Upper lobe of left lung (tissue), 6 donors: ENCODE results near the gene MAB21L4. TPM values are rescaled to one million over a fixed set of nuclear protein-coding genes. Genes with fewer than 3 reads are reported as not detected.

Experiments used
- ATAC-seq, 2 donors: fragments of 200-7000 bp; cut with Tn5 transposase; one replicate each; pipeline ENCODE4 v1.9.1; 2022; ENCODE audit warnings: mild to moderate bottlenecking in 2 of 2, moderate library complexity in 2 of 2; ENCODE audit not compliant: low FRiP score in 2 of 2
- DNase-seq, 2 donors: peaks; one replicate each; pipeline ENCODE4 v3.0.0-alpha.2; 2019 to 2020
- H3K27ac ChIP-seq, 4 donors: fragments of 200-600 bp; sonication (generic); one replicate each; pipeline ENCODE4 v1.5.1; 2016 to 2019
- H3K27me3 ChIP-seq, 4 donors: fragments of 200-600 bp; sonication (generic); one replicate each; pipeline ENCODE4 v1.5.1; 2017 to 2019
- H3K36me3 ChIP-seq, 4 donors: fragments of 200-600 bp; sonication (generic); one replicate each; pipeline ENCODE4 v1.5.1; 2016 to 2019
- H3K4me1 ChIP-seq, 4 donors: fragments of 200-600 bp; sonication (generic); one replicate each; pipeline ENCODE4 v1.5.1; 2018 to 2019
- H3K4me3 ChIP-seq, 4 donors: fragments of 200-600 bp; sonication (generic); one replicate each; pipeline ENCODE4 v1.5.1; 2017 to 2019; ENCODE audit warnings: mild to moderate bottlenecking in 2 of 4, moderate library complexity in 1 of 4
- H3K9me3 ChIP-seq, 4 donors: fragments of 200-600 bp; sonication (generic); one replicate each; pipeline ENCODE4 v1.5.1; 2018 to 2019
- CTCF ChIP-seq, 6 experiments: fragments of 450-650 bp in 4 of 6; fragments of 200-600 bp in 2 of 6; sonication (generic) in 2 of 6; IDR thresholded peaks; one replicate each; pipeline ENCODE4 v1.5.1; 2016 to 2019; ENCODE audit warnings: antibody characterized with exemption in 6 of 6
- EP300 ChIP-seq, 4 donors: sonication (generic); formaldehyde crosslinking; IDR thresholded peaks; one replicate each; pipeline ENCODE4 v1.5.1; 2017; ENCODE audit warnings: antibody characterized with exemption in 4 of 4, control low read depth in 2 of 4
- POLR2A ChIP-seq, 4 donors: fragments of 450-650 bp; IDR thresholded peaks; one replicate each; pipeline ENCODE4 v1.5.1; 2016 to 2017; ENCODE audit warnings: antibody characterized with exemption in 4 of 4, mild to moderate bottlenecking in 2 of 4
- POLR2AphosphoS5 ChIP-seq, 2 donors: sonication (generic); formaldehyde crosslinking; IDR thresholded peaks; one replicate each; pipeline ENCODE4 v1.5.1; 2017; ENCODE audit warnings: antibody characterized with exemption in 2 of 2
- WGBS, 2 donors: methylation state at CpG; one replicate each; pipeline ENCODE4 v1.1.5; 2017 to 2018; 5-methylcytosine and 5-hydroxymethylcytosine counted together
- total RNA-seq, 6 donors: library from RNA; depleted of rRNA in 4 of 6; stranded (reverse); fragments of >200 nt in 4 of 6; gene quantifications; one replicate each; pipeline versions ENCODE4 v1.1.0 to v1.2.1, GENCODE V29; 2016 to 2021
- donor health status: DM: no; HTN: no; CAD: no; lungs with moderate emphysema.
- donor health status: DM: no; HTN: yes; CAD: no; lungs with severe emphysema.

The MAB21L4 gene
- total RNA-seq, 6 donors from 2014 or later, result 11.5 to 117 (median 29.0) TPM

- Histone ChIP-seq H3K27me3 (no peaks in the 10 kb centered on the region), H3K4me3 (no peak overlapping the region), H3K4me1 (peaks cover 18 to 24% (median 21%) of the 10 kb centered on the region in 4 donors), H3K36me3 (no peaks in the 10 kb centered on the region), H3K9me3 (no peaks in the 10 kb centered on the region), H3K27ac (peak overlapping the region in 3 of 4 donors; percentile 73 to 77 (median 76))
- peak in 1 of 2 donors; percentile 12 for ATAC-seq
- TF ChIP-seq POLR2AphosphoS5 (IDR thresholded peaks at IDR 0.05) (no peak), EP300 (IDR thresholded peaks at IDR 0.05) (no peak), CTCF (IDR thresholded peaks at IDR 0.05) (no peak), POLR2A (IDR thresholded peaks at IDR 0.05) (no peak)
- peak in 1 of 2 donors; percentile 84 for DNase-seq
- 80 to 86% methylated on average over 8 to 22 of the region's 23 CpGs for WGBS, 2 donors
These were observed 1.1 kb upstream of the MAB21L4 start for GRCh38 chr2:240896871-240897692.

- H3K27ac ChIP-seq, result peak overlapping the region; percentile 62 to 77 (median 74)
- no peaks in the 10 kb centered on the region for H3K36me3 ChIP-seq
- ATAC-seq (no peak), DNase-seq (peak in 1 of 2 donors; percentile 54)
- no peak for TF ChIP-seq POLR2AphosphoS5 (IDR thresholded peaks at IDR 0.05)
- no peak for TF ChIP-seq EP300 (IDR thresholded peaks at IDR 0.05)
- TF ChIP-seq CTCF (IDR thresholded peaks at IDR 0.05), result no peak
- no peak for TF ChIP-seq POLR2A (IDR thresholded peaks at IDR 0.05)
- H3K9me3 ChIP-seq, result no peaks in the 10 kb centered on the region
- WGBS, 2 donors, result 89% methylated on average over 6 of the region's 7 CpGs; no CpG with 5 or more reads in 1 of the 2 donors
- peaks cover 18 to 24% (median 21%) of the 10 kb centered on the region in 4 donors for H3K4me1 ChIP-seq
- H3K27me3 ChIP-seq, result no peaks in the 10 kb centered on the region
- H3K4me3 ChIP-seq, result peak overlapping the region in 1 of 4 donors; percentile 42
These were observed 438 bp upstream of the MAB21L4 start for GRCh38 chr2:240896394-240896793.

GRCh38 chr2:240894836-240895558 lies 959 bp downstream of the MAB21L4 start:
- WGBS, 2 donors, result 86 to 89% methylated on average over 14 to 28 of the region's 28 CpGs
- ATAC-seq, result no peak
- peak in 1 of 2 donors; percentile 69 for DNase-seq
- Histone ChIP-seq H3K4me1 (peaks cover 18 to 24% (median 21%) of the 10 kb centered on the region in 4 donors), H3K9me3 (no peaks in the 10 kb centered on the region), H3K27ac (peak overlapping the region in 1 of 4 donors; percentile 76), H3K4me3 (peak overlapping the region in 3 of 4 donors; percentile 13 to 42 (median 20)), H3K27me3 (no peaks in the 10 kb centered on the region), H3K36me3 (no peaks in the 10 kb centered on the region)
- TF ChIP-seq CTCF (IDR thresholded peaks at IDR 0.05) (no peak), POLR2AphosphoS5 (IDR thresholded peaks at IDR 0.05) (no peak), POLR2A (IDR thresholded peaks at IDR 0.05) (no peak), EP300 (IDR thresholded peaks at IDR 0.05) (no peak)

- DNase-seq, result peak in 1 of 2 donors; percentile 64
- H3K4me1 ChIP-seq, result peaks cover 15 to 20% (median 16%) of the 10 kb centered on the region in 4 donors
- 69 to 85% methylated on average over 5 to 9 of the region's 9 CpGs for WGBS, 2 donors
- no peaks in the 10 kb centered on the region for H3K27me3 ChIP-seq
- peak overlapping the region in 1 of 4 donors; percentile 11 for H3K27ac ChIP-seq
- peak overlapping the region in 1 of 4 donors; percentile 42 for H3K4me3 ChIP-seq
- TF ChIP-seq EP300 (IDR thresholded peaks at IDR 0.05), result no peak
- TF ChIP-seq POLR2AphosphoS5 (IDR thresholded peaks at IDR 0.05), result no peak
- TF ChIP-seq CTCF (IDR thresholded peaks at IDR 0.05), result no peak
- no peak for TF ChIP-seq POLR2A (IDR thresholded peaks at IDR 0.05)
- H3K9me3 ChIP-seq, result no peaks in the 10 kb centered on the region
- H3K36me3 ChIP-seq, result no peaks in the 10 kb centered on the region
- ATAC-seq, result no peak
These were observed 1.9 kb downstream of the MAB21L4 start for GRCh38 chr2:240894006-240894405.
